A549 (cell line): Measurements from ENCODE around the gene LRRC4C. TPM values are rescaled to one million over a fixed set of nuclear protein-coding genes. Genes with fewer than 3 reads are reported as not detected.

Experiments
- ATAC-seq, 2 experiments: fragments of 200-7000 bp in 1 of 2; fragments of >200 bp in 1 of 2; cut with Nextera tagmentation in 1 of 2; cut with Tn5 transposase in 1 of 2; 3 replicates each; pipeline versions ENCODE4 v1.8.0 to v1.9.1; 2018 to 2020; ENCODE audit warnings: mild to moderate bottlenecking in 1 of 2, moderate library complexity in 1 of 2
- CTCF ChIA-PET: fragments of 300-600 bp; sonication (Branson Sonifier 250); formaldehyde crosslinking; extraction: SDS; loops from one replicate; lab custom pipeline; 2021; ENCODE audit warnings: antibody characterized with exemption, inconsistent platforms; lab: Yijun Ruan, JAX
- POLR2A ChIA-PET: fragments of 350-600 bp; formaldehyde crosslinking; extraction: SDS; loops from one replicate; lab custom pipeline; 2021; ENCODE audit warnings: antibody characterized with exemption, inconsistent platforms; lab: Yijun Ruan, JAX
- DNase-seq, 2 experiments: peaks; one replicate each; pipeline versions ENCODE4 v3.0.0 to v3.0.0-alpha.2; 2011 to 2016; ENCODE audit warnings: low read depth in 1 of 2, low spot score in 1 of 2
- FAIRE-seq: peaks from 2 replicates; lab custom pipeline; 2011; peaks lifted over from hg19 to GRCh38; lab: Jason Lieb, UNC
- H3K27ac ChIP-seq, 2 experiments: fragments of >200 bp; sonication (Bioruptor Twin); formaldehyde crosslinking; 3 replicates each; pipeline ENCODE4 v1.5.1; 2016 to 2017
- H3K4me1 ChIP-seq: fragments of >200 bp; sonication (Bioruptor Twin); formaldehyde crosslinking; 3 replicates; pipeline ENCODE4 v1.6.1; 2016
- H3K4me2 ChIP-seq: fragments of >200 bp; sonication (Bioruptor Twin); formaldehyde crosslinking; 3 replicates; pipeline ENCODE4 v1.6.1; 2016
- H3K4me3 ChIP-seq: fragments of >200 bp; sonication (Bioruptor Twin); formaldehyde crosslinking; 3 replicates; pipeline ENCODE4 v1.5.1; 2016
- H3K9me3 ChIP-seq: fragments of >200 bp; sonication (Bioruptor Twin); formaldehyde crosslinking; 3 replicates; pipeline ENCODE4 v1.6.1; 2016
- CBX2 ChIP-seq: fragments of 200-600 bp; sonication (generic); IDR thresholded peaks from 2 replicates; pipeline ENCODE4 v1.6.1; 2016; ENCODE audit warnings: low read depth, mild to moderate bottlenecking, borderline replicate concordance
- CBX8 ChIP-seq: fragments of 200-600 bp; sonication (generic); IDR thresholded peaks from 2 replicates; pipeline ENCODE4 v1.6.1; 2016
- CEBPB ChIP-seq, 2 experiments: fragments of >200 bp in 1 of 2; sonication (Bioruptor Twin) in 1 of 2; formaldehyde crosslinking in 1 of 2; IDR thresholded peaks; 2 replicates each; pipeline ENCODE4 v1.6.1; 2012 to 2016
- EHF ChIP-seq: fragments of 250-450 bp; sonication (Bioruptor Pico); IDR thresholded peaks from 2 replicates; pipeline ENCODE4 v1.5.0; 2020; ENCODE audit warnings: mild to moderate bottlenecking
- EHMT2 ChIP-seq: fragments of 200-600 bp; sonication (generic); IDR thresholded peaks from 2 replicates; pipeline ENCODE4 v1.6.1; 2016; ENCODE audit warnings: antibody characterized with exemption, low read depth, mild to moderate bottlenecking, moderate library complexity
- FOSB ChIP-seq: fragments of 250-450 bp; sonication (Bioruptor Pico); IDR thresholded peaks from 2 replicates; pipeline ENCODE4 v1.5.0; 2020; ENCODE audit warnings: mild to moderate bottlenecking, moderate library complexity
- FOXS1 ChIP-seq: fragments of 250-450 bp; sonication (Bioruptor Pico); IDR thresholded peaks from 2 replicates; pipeline ENCODE4 v1.5.0; 2020; ENCODE audit warnings: mild to moderate bottlenecking, moderate library complexity
- HDAC2 ChIP-seq: fragments of 200-600 bp; sonication (generic); IDR thresholded peaks from 2 replicates; pipeline ENCODE4 v1.6.1; 2016
- HEYL ChIP-seq: fragments of 250-450 bp; sonication (Bioruptor Pico); IDR thresholded peaks from 2 replicates; pipeline ENCODE4 v1.8.0; 2021; ENCODE audit warnings: mild to moderate bottlenecking, moderate library complexity
- HOXB5 ChIP-seq: fragments of 250-450 bp; sonication (Bioruptor Pico); IDR thresholded peaks from 2 replicates; pipeline ENCODE4 v1.5.0; 2020; ENCODE audit warnings: mild to moderate bottlenecking, moderate library complexity
- JUN ChIP-seq, 2 experiments: fragments of >200 bp; sonication (Bioruptor Twin); formaldehyde crosslinking; IDR thresholded peaks; 2 replicates in 1 of 2; 3 replicates in 1 of 2; pipeline ENCODE4 v1.6.1; 2016 to 2017
- JUNB ChIP-seq: fragments of >200 bp; sonication (Bioruptor Twin); formaldehyde crosslinking; IDR thresholded peaks from 2 replicates; pipeline ENCODE4 v1.6.1; 2016
- KDM1A ChIP-seq: fragments of 200-600 bp; sonication (generic); IDR thresholded peaks from 2 replicates; pipeline ENCODE4 v1.6.1; 2016; ENCODE audit warnings: low read depth, mild to moderate bottlenecking
- KDM5A ChIP-seq: fragments of 200-600 bp; sonication (generic); IDR thresholded peaks from 2 replicates; pipeline ENCODE4 v1.6.1; 2016; ENCODE audit warnings: antibody characterized with exemption, mild to moderate bottlenecking
- MAZ ChIP-seq: fragments of 150-350 bp; IDR thresholded peaks from 2 replicates; pipeline ENCODE4 v1.6.1; 2014; ENCODE audit warnings: antibody characterized with exemption, low read depth, low read length, borderline replicate concordance
- NFE2L2 ChIP-seq: fragments of 150-350 bp; conservative IDR thresholded peaks from 2 replicates; pipeline ENCODE4 v1.6.1; 2014; ENCODE audit warnings: low read length
- NPAS2 ChIP-seq: fragments of 250-450 bp; sonication (Bioruptor Pico); IDR thresholded peaks from 2 replicates; pipeline ENCODE4 v1.8.0; 2022; ENCODE audit warnings: mild to moderate bottlenecking, moderate library complexity, borderline replicate concordance
- POLR2AphosphoS2 ChIP-seq: conservative IDR thresholded peaks from 2 replicates; pipeline ENCODE4 v1.6.1; 2012; ENCODE audit warnings: low read length, improper control_type of control experiment, inconsistent platforms
- RARB ChIP-seq: fragments of 250-450 bp; sonication (Bioruptor Pico); IDR thresholded peaks from 2 replicates; pipeline ENCODE4 v1.8.0; 2021; ENCODE audit warnings: mild to moderate bottlenecking, moderate library complexity
- RFX5 ChIP-seq: fragments of 450-650 bp; IDR thresholded peaks from 2 replicates; pipeline ENCODE4 v1.7.1; 2014; ENCODE audit warnings: antibody characterized with exemption, mild to moderate bottlenecking, moderate library complexity
- ZC3H11A ChIP-seq: fragments of 450-650 bp; IDR thresholded peaks from 2 replicates; pipeline ENCODE4 v1.6.1; 2014; ENCODE audit warnings: antibody characterized with exemption, mild to moderate bottlenecking
- polyA plus RNA-seq, 4 experiments: library from polyadenylated mRNA; depleted of rRNA in 3 of 4; stranded (reverse); fragments of >200 nt; fragmentation: RNase III in 1 of 4; extraction: RNeasy Plus Mini Kit Qiagen cat#74134 plus additional on column Dnase treatment in 1 of 4; gene quantifications; 2 replicates in 3 of 4; 3 replicates in 1 of 4; pipeline ENCODE4 v1.2.3, GENCODE V29; 2011 to 2017
- TF ChIP-seq, protein P1 (sequence below): fragments of 250-450 bp; sonication (Bioruptor Pico); IDR thresholded peaks from 2 replicates; pipeline ENCODE4 v1.5.0; 2020; ENCODE audit warnings: low read depth, mild to moderate bottlenecking, moderate library complexity
- TF ChIP-seq, protein P2 (sequence below): fragments of 450-650 bp; IDR thresholded peaks from 2 replicates; pipeline ENCODE4 v1.6.1; 2014; ENCODE audit warnings: antibody characterized with exemption
- TF ChIP-seq, protein P3 (sequence below): fragments of >200 bp; sonication (Bioruptor Twin); formaldehyde crosslinking; IDR thresholded peaks from 2 replicates; pipeline ENCODE4 v1.6.1; 2016
- TF ChIP-seq, protein P4 (sequence below): fragments of 250-450 bp; sonication (Bioruptor Pico); IDR thresholded peaks from 2 replicates; pipeline ENCODE4 v1.5.0; 2021; ENCODE audit warnings: mild to moderate bottlenecking, moderate library complexity, borderline replicate concordance

Gene LRRC4C
- polyA plus RNA-seq, 2 of the 4 experiments (the other 2 are of a cell fraction), result not detected

DNA sequence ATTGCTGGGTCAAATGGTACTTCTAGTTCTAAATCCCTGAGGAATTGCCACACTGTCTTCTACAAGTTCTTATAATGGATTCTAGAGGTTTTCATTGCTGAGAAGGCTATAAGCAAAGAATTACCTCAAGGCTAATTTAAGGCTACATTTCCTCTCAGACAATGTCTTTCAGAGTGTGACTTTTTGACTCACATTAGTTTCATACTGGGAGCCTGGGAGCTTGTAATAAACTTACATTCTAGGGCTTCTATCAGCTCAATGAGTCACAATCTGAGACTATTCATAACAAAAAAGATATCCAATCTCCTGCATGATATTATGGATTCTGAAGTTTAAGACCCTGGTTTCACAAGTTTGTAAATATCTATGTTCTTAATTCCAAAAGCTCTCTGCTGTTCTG, 408.7 kb downstream of the LRRC4C start:
- ChIA-PET CTCF (no interaction called here), POLR2A (no interaction called here)
- ATAC-seq, result no peak

DNA sequence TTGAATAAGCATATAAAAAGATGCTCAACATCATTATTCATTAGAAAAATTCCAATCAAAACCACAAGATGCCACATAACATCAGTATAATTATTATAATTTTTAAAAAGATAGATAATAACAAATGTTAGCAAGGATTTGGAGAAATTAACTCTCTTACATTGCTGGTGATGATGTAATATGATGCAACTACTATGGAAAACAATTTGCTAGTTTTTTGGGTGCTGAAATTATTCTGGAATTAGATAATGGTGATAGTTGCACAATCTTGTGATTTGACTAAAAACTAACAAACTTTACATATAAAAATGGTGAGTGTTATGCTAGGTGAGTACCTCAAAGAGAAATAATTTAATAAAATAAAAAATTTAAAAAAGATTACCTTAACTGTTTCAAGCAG, 412.2 kb downstream of the LRRC4C start:
- ChIA-PET CTCF (no interaction called here), POLR2A (no interaction called here)
- Histone ChIP-seq H3K27ac (no peak overlapping the region), H3K4me2 (no peak overlapping the region), H3K4me3 (no peak overlapping the region), H3K9me3 (no peaks in the 10 kb centered on the region), H3K4me1 (no peaks in the 10 kb centered on the region)
- FAIRE-seq (no peak), DNase-seq (no peak), ATAC-seq (no peak)
- TF ChIP-seq RFX5 (no peak), HDAC2 (no peak), NFE2L2 (no peak), MAZ (no peak), EHMT2 (no peak), CBX2 (no peak), JUN (IDR thresholded peaks at IDR 0.05) (no peak), FOXS1 (CRISPR knock-in tag) (no peak), HOXB5 (no peak), CBX8 (no peak), POLR2AphosphoS2 (no peak)
- TF ChIP-seq, protein P1, sequence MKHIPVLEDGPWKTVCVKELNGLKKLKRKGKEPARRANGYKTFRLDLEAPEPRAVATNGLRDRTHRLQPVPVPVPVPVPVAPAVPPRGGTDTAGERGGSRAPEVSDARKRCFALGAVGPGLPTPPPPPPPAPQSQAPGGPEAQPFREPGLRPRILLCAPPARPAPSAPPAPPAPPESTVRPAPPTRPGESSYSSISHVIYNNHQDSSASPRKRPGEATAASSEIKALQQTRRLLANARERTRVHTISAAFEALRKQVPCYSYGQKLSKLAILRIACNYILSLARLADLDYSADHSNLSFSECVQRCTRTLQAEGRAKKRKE (CRISPR knock-in tag), result no peak
- TF ChIP-seq, protein P2, sequence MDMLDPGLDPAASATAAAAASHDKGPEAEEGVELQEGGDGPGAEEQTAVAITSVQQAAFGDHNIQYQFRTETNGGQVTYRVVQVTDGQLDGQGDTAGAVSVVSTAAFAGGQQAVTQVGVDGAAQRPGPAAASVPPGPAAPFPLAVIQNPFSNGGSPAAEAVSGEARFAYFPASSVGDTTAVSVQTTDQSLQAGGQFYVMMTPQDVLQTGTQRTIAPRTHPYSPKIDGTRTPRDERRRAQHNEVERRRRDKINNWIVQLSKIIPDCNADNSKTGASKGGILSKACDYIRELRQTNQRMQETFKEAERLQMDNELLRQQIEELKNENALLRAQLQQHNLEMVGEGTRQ, result no peak

More for the DNA sequence above, 408.7 kb downstream of the LRRC4C start:
- no peak for FAIRE-seq
- H3K27ac ChIP-seq, result no peak overlapping the region
- H3K4me3 ChIP-seq, result no peak overlapping the region
- TF ChIP-seq HEYL (no peak), CEBPB (IDR thresholded peaks at IDR 0.05) (no peak), FOSB (no peak), RARB (CRISPR knock-in tag) (no peak), NPAS2 (CRISPR knock-in tag) (no peak), KDM1A (no peak), EHMT2 (no peak), KDM5A (no peak), JUNB (no peak), EHF (CRISPR knock-in tag) (no peak), ZC3H11A (no peak)
- TF ChIP-seq, protein P1 (CRISPR knock-in tag), result no peak
- TF ChIP-seq, protein P3, sequence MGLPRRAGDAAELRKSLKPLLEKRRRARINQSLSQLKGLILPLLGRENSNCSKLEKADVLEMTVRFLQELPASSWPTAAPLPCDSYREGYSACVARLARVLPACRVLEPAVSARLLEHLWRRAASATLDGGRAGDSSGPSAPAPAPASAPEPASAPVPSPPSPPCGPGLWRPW, result no peak
- TF ChIP-seq, protein P2, result no peak
- TF ChIP-seq, protein P4, sequence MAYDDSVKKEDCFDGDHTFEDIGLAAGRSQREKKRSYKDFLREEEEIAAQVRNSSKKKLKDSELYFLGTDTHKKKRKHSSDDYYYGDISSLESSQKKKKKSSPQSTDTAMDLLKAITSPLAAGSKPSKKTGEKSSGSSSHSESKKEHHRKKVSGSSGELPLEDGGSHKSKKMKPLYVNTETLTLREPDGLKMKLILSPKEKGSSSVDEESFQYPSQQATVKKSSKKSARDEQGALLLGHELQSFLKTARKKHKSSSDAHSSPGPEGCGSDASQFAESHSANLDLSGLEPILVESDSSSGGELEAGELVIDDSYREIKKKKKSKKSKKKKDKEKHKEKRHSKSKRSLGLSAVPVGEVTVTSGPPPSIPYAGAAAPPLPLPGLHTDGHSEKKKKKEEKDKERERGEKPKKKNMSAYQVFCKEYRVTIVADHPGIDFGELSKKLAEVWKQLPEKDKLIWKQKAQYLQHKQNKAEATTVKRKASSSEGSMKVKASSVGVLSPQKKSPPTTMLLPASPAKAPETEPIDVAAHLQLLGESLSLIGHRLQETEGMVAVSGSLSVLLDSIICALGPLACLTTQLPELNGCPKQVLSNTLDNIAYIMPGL, result no peak
- TF ChIP-seq, all 56 proteins: peak for 0
- Histone ChIP-seq H3K4me2 (no peak overlapping the region), H3K4me1 (no peaks in the 10 kb centered on the region), H3K9me3 (no peaks in the 10 kb centered on the region; the same call in 2 of the 3 replicates)
- no peak for DNase-seq
